K562 (cell line): ENCODE results near the gene EEFSEC. TPM values are rescaled to one million over a fixed set of nuclear protein-coding genes. Genes with fewer than 3 reads are reported as not detected.

ENCODE experiments used
- CHD2 ChIP-seq: IDR thresholded peaks from 2 replicates; pipeline ENCODE4 v1.6.1; 2011; ENCODE audit warnings: low read depth, low read length
- ETV1 ChIP-seq: fragments of 450-650 bp; conservative IDR thresholded peaks from 2 replicates; pipeline ENCODE4 v1.6.1; 2016; ENCODE audit warnings: missing genetic modification characterization, control low read depth, low read depth, missing compliant biosample characterization
- EWSR1 ChIP-seq: fragments of 450-650 bp; IDR thresholded peaks from 2 replicates; pipeline ENCODE4 v1.6.1; 2018; ENCODE audit warnings: borderline replicate concordance, mild to moderate bottlenecking, low read depth, moderate library complexity; ENCODE audit not compliant: partially characterized antibody
- GATA2 ChIP-seq: sonication (generic); formaldehyde crosslinking; IDR thresholded peaks from 2 replicates; pipeline ENCODE4 v1.4.0; 2020; ENCODE audit warnings: mild to moderate bottlenecking, missing genetic modification reagents
- HMG20A ChIP-seq: fragments of 450-650 bp; formaldehyde crosslinking; conservative IDR thresholded peaks from 2 replicates; pipeline ENCODE4 v1.4.0; 2020; ENCODE audit warnings: mild to moderate bottlenecking, mixed read lengths
- KDM4B ChIP-seq, 2 experiments: fragments of 450-650 bp in 1 of 2; sonication (generic) in 1 of 2; IDR thresholded peaks; 2 replicates each; pipeline ENCODE4 v1.6.1; 2016 to 2017; ENCODE audit warnings: borderline replicate concordance in 2 of 2, antibody characterized with exemption in 1 of 2, low read depth in 1 of 2, mild to moderate bottlenecking in 1 of 2
- LARP7 ChIP-seq: fragments of 450-650 bp; IDR thresholded peaks from 2 replicates; pipeline ENCODE4 v1.6.1; 2016
- NCOR1 ChIP-seq: fragments of 450-650 bp; IDR thresholded peaks from 2 replicates; pipeline ENCODE4 v1.6.1; 2016; ENCODE audit warnings: mild to moderate bottlenecking, moderate library complexity
- RBM15 ChIP-seq: fragments of 200-400 bp; formaldehyde crosslinking; IDR thresholded peaks from 2 replicates; pipeline ENCODE4 v1.6.1; 2018; ENCODE audit warnings: mild to moderate bottlenecking, low read length, moderate library complexity; ENCODE audit not compliant: insufficient read depth
- RCOR1 ChIP-seq, 2 experiments: IDR thresholded peaks; 2 replicates each; pipeline ENCODE4 v1.6.1; 2012; ENCODE audit warnings: low read depth in 2 of 2, low read length in 2 of 2, borderline replicate concordance in 1 of 2, improper control_type of control experiment in 1 of 2
- SMAD3 ChIP-seq: fragments of 450-650 bp; formaldehyde crosslinking; conservative IDR thresholded peaks from 2 replicates; pipeline ENCODE4 v1.4.0; 2020; ENCODE audit warnings: mild to moderate bottlenecking
- SOX6 ChIP-seq: fragments of 450-650 bp; IDR thresholded peaks from 2 replicates; pipeline ENCODE4 v1.6.1; 2014; ENCODE audit warnings: mild to moderate bottlenecking
- TOE1 ChIP-seq, 2 experiments: fragments of 450-650 bp in 1 of 2; sonication (generic) in 1 of 2; formaldehyde crosslinking in 1 of 2; IDR thresholded peaks; 2 replicates each; pipeline versions ENCODE4 v1.7.1 to v1.8.0; 2016 to 2022; ENCODE audit warnings: borderline replicate concordance in 2 of 2, mild to moderate bottlenecking in 2 of 2, antibody characterized with exemption in 1 of 2, inconsistent platforms in 1 of 2, low read depth in 1 of 2, missing genetic modification reagents in 1 of 2, moderate library complexity in 1 of 2
- ZBED1 ChIP-seq: IDR thresholded peaks from 2 replicates; pipeline ENCODE4 v1.6.1; 2014
- ZKSCAN8 ChIP-seq: fragments of 200-800 bp; sonication (Bioruptor generic); IDR thresholded peaks from 2 replicates; pipeline ENCODE4 v1.6.1; 2016; ENCODE audit warnings: missing genetic modification characterization, missing compliant biosample characterization
- ZNF133 ChIP-seq: fragments of 250-450 bp; sonication (Bioruptor Pico); IDR thresholded peaks from 2 replicates; pipeline ENCODE4 v1.4.0; 2020; ENCODE audit warnings: mild to moderate bottlenecking
- ZNF354B ChIP-seq: fragments of 250-450 bp; sonication (Bioruptor Pico); IDR thresholded peaks from 2 replicates; pipeline ENCODE4 v1.4.0; 2020
- ZNF436 ChIP-seq: fragments of 250-450, 450-650 bp; sonication (Bioruptor Pico); formaldehyde crosslinking; IDR thresholded peaks from 2 replicates; pipeline ENCODE4 v1.7.0; 2020; ENCODE audit warnings: mild to moderate bottlenecking
- polyA plus RNA-seq, 8 experiments: library from polyadenylated mRNA; depleted of rRNA in 4 of 8; stranded (reverse) in 5 of 8; unstranded in 3 of 8; fragments of >200 nt; fragmentation: Nextera tagmentation in 2 of 8; fragmentation: Illumina TruSeq in 1 of 8; extraction: Ambion mirVana in 2 of 8; extraction: Trizol in 1 of 8; gene quantifications; 2 replicates each; pipeline versions ENCODE4 v1.2.1 to v1.2.3, GENCODE V29; 2011 to 2014; ENCODE audit warnings: inconsistent platforms in 1 of 8, missing spikeins in 1 of 8
- total RNA-seq, 7 experiments: library from RNA; depleted of rRNA in 6 of 7; stranded (reverse); fragments of >200 nt in 6 of 7; fragmentation: Illumina TruSeq in 2 of 7; extraction: Trizol in 2 of 7; gene quantifications; 2 replicates each; pipeline versions ENCODE4 v1.2.1 to v1.2.3, GENCODE V29; 2011 to 2021; ENCODE audit warnings: low replicate concordance in 1 of 7
- TF ChIP-seq, protein P1 (sequence below), 3 experiments: fragments of 200-800 bp in 1 of 3; sonication (Bioruptor generic) in 1 of 3; sonication (generic) in 1 of 3; formaldehyde crosslinking in 1 of 3; IDR thresholded peaks; 2 replicates each; pipeline versions ENCODE4 v1.6.1 to v1.8.0; 2016 to 2022; ENCODE audit warnings: mild to moderate bottlenecking in 2 of 3, missing compliant biosample characterization in 2 of 3, missing genetic modification characterization in 2 of 3, missing genetic modification reagents in 1 of 3
- TF ChIP-seq, protein P2 (sequence below): fragments of 450-650 bp; IDR thresholded peaks from 2 replicates; pipeline ENCODE4 v1.6.1; 2016; ENCODE audit warnings: antibody characterized with exemption
- TF ChIP-seq, protein P3 (sequence below): fragments of 250-450 bp; sonication (Bioruptor Pico); IDR thresholded peaks from 2 replicates; pipeline ENCODE4 v1.4.0; 2020

The EEFSEC gene
- total and polyA plus RNA-seq, 9 of the 15 experiments (the other 6 are each of a cell fraction or from before 2014, with no cell fraction given): 0.35 to 11.8 (median 7.7) TPM

DNA sequence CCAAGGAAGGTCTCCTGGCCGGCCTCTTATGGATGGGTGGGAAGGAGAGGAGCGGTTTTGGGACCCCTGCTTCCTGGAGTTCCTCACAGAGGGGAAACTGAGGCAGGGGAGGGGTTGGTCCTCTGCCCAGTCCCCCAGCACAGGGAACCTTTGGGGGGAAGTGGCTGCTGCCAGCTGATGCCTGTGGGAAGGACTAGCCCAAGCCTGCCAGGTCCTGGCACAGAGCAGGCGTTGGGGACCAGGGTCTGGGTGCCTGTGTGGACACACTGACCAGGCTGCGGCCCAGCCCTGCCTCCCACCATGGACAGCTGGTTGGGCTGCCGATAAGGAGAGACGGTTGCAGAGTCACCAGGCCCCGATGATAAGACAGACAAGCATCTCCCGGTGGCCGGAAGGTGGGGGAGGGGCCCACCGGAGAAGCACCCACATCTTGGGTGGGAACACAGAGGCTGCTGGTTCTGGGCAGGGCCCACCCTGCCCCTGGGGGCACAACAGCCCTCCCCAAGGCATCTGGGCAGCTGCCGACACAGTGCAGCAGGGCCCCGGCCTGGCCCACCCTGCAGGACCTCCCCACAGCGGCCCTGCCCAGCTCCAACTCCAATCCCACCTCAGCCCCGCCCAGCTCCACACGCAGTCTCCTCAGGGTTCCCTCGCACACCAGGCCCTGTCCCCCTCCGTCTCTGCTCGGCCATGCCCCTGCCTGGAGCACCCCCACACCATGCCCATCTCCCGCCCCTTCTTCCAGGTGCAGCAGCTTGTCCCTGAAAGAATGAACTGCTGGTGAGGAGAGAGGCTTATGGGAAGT, 262.7 kb downstream of the EEFSEC start (continued):
- TF ChIP-seq SOX6 (peak; percentile 88), EWSR1 (no peak), SMAD3 (CRISPR knock-in tag) (peak; percentile 90), ZNF436 (no peak), ETV1 (tag) (peak; percentile 100), TOE1 (IDR thresholded peaks at IDR 0.05; ENCODE audit: borderline replicate concordance) (peak; percentile 8; the same call in 1 of the 2 replicates), TOE1 (CRISPR knock-in tag; IDR thresholded peaks at IDR 0.05; ENCODE audit: borderline replicate concordance, low read depth) (no peak), NCOR1 (peak; percentile 92), CHD2 (peak; percentile 47; the same call in 1 of the 2 replicates), GATA2 (CRISPR knock-in tag) (peak; percentile 98), ZNF133 (CRISPR knock-in tag) (no peak), RBM15 (no peak), HMG20A (no peak), LARP7 (no peak), ZBED1 (peak; percentile 91), ZNF354B (CRISPR knock-in tag) (no peak), KDM4B (IDR thresholded peaks at IDR 0.05; ENCODE audit: borderline replicate concordance in 2 of 2, low read depth in 1 of 2) (peak in 1 of 2 experiments; percentile 84; a peak in 2 of 4 replicates), RCOR1 (IDR thresholded peaks at IDR 0.05; ENCODE audit: borderline replicate concordance in 1 of 2, low read depth in 2 of 2, low read length in 2 of 2) (peak in 1 of 2 experiments; percentile 82; a peak in 2 of 4 replicates), ZKSCAN8 (CRISPR knock-in tag) (peak; percentile 68)
- TF ChIP-seq, protein P1, sequence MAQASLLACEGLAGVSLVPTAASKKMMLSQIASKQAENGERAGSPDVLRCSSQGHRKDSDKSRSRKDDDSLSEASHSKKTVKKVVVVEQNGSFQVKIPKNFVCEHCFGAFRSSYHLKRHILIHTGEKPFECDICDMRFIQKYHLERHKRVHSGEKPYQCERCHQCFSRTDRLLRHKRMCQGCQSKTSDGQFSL (CRISPR knock-in tag; IDR thresholded peaks at IDR 0.05): peak; percentile 84
- TF ChIP-seq, protein P1 (tag; IDR thresholded peaks at IDR 0.05): peak; percentile 19 to 28; a peak in 2 of 4 replicates
- TF ChIP-seq, protein P2, sequence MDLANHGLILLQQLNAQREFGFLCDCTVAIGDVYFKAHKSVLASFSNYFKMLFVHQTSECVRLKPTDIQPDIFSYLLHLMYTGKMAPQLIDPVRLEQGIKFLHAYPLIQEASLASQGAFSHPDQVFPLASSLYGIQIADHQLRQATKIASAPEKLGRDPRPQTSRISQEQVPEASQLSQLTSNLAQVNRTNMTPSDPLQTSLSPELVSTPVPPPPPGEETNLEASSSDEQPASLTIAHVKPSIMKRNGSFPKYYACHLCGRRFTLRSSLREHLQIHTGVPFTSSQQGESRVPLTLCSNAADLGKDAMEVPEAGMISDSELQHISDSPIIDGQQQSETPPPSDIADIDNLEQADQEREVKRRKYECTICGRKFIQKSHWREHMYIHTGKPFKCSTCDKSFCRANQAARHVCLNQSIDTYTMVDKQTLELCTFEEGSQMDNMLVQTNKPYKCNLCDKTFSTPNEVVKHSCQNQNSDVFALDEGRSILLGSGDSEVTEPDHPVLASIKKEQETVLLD: peak; percentile 84
- TF ChIP-seq, protein P3, sequence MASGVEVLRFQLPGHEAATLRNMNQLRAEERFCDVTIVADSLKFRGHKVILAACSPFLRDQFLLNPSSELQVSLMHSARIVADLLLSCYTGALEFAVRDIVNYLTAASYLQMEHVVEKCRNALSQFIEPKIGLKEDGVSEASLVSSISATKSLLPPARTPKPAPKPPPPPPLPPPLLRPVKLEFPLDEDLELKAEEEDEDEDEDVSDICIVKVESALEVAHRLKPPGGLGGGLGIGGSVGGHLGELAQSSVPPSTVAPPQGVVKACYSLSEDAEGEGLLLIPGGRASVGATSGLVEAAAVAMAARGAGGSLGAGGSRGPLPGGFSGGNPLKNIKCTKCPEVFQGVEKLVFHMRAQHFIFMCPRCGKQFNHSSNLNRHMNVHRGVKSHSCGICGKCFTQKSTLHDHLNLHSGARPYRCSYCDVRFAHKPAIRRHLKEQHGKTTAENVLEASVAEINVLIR (CRISPR knock-in tag): peak; percentile 37; the same call in 1 of the 2 replicates
